Gastroesophageal sphincter (tissue), 3 donors: ENCODE results near the gene TK1.

ENCODE experiments used
- CTCF ChIP-seq, 4 experiments: fragments of 200-600 bp in 2 of 4; fragments of 450-650 bp in 2 of 4; sonication (generic) in 1 of 4; IDR thresholded peaks; one replicate each; pipeline ENCODE4 v1.5.1; 2017 to 2019; ENCODE audit warnings: antibody characterized with exemption in 4 of 4, mild to moderate bottlenecking in 2 of 4, moderate library complexity in 2 of 4
- EP300 ChIP-seq: sonication (generic); formaldehyde crosslinking; IDR thresholded peaks from one replicate; pipeline ENCODE4 v1.6.1; 2017; ENCODE audit warnings: antibody characterized with exemption, mild to moderate bottlenecking
- POLR2A ChIP-seq, 2 donors: fragments of 450-650 bp; IDR thresholded peaks; one replicate each; pipeline ENCODE4 v1.6.1; 2017; ENCODE audit warnings: antibody characterized with exemption in 2 of 2, mild to moderate bottlenecking in 2 of 2, moderate library complexity in 1 of 2
- POLR2AphosphoS5 ChIP-seq: sonication (generic); formaldehyde crosslinking; IDR thresholded peaks from one replicate; pipeline ENCODE4 v1.6.1; 2017; ENCODE audit warnings: antibody characterized with exemption

GRCh38 chr17:78176548-78177025 lies 10.3 kb downstream of the TK1 start:
- no peak for TF ChIP-seq POLR2A (IDR thresholded peaks at IDR 0.05)
- peak in 3 of 4 experiments; percentile 83 to 95 (median 91) for TF ChIP-seq CTCF (IDR thresholded peaks at IDR 0.05)
- peak; percentile 23 for TF ChIP-seq POLR2AphosphoS5
- no peak for TF ChIP-seq EP300
